NCI-H82 treated with DMSO at 0.1 percent for 48 hours (cell line): ENCODE data around the gene DIS3L2.
A peak's percentile ranks its signal among the peaks of the same experiment; 100 is the strongest.
"Not testable (repeated sequence)": the region's sequence is repeated elsewhere in the genome, so short reads cannot be mapped to it uniquely, and the experiment has no call there.

Source experiments
- DNase-seq: peaks from one replicate; lab custom pipeline; 2025; ENCODE audit not compliant: unreplicated experiment; lab: John Stamatoyannopoulos, UW

Gene DIS3L2

DNA sequence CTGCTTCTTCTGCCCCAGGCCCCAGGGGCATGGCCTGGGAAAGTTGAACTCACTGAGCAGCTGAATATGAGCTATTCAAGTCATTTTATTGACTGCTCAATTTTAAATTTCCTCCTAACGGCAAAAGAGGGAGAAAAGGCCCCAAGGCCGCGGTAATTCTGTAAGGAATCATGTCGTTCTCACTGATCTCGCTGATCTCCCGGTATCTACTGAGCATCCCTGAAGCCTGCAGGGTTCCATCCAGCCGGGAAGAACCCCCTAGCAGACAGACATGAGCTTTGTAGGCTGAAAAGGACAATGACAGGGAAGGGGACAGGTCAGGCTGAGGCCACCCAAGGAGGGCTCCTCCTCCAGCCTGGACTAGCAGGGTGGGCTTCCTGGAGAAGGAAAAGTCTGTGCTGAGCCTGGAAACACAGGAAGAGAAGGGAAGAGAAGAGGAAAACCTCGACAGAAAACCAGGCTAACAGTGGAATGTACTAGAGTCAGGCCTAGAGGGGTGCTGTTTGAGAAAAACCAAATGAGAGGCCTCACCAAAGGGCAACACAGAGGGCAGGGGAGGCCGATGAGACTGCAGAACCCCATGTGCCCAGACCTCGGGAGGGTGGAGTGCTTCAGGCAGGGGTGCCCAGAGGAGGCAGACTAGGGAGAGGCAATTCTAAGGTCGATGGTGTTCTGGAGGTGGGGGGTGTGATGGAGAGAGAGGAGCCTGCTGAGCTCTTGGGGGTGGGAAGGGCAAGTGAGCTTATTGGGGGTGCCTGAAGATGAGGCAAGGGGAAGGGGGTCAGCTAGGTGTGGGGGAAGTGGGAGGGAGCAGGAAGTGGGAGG is 32.4 kb upstream of the DIS3L2 start:
- DNase-seq: no peak

- DNase-seq: peak; percentile 63
Observed at GRCh38 chr2:231929961-231930592, 31.4 kb upstream of the DIS3L2 start.

DNA sequence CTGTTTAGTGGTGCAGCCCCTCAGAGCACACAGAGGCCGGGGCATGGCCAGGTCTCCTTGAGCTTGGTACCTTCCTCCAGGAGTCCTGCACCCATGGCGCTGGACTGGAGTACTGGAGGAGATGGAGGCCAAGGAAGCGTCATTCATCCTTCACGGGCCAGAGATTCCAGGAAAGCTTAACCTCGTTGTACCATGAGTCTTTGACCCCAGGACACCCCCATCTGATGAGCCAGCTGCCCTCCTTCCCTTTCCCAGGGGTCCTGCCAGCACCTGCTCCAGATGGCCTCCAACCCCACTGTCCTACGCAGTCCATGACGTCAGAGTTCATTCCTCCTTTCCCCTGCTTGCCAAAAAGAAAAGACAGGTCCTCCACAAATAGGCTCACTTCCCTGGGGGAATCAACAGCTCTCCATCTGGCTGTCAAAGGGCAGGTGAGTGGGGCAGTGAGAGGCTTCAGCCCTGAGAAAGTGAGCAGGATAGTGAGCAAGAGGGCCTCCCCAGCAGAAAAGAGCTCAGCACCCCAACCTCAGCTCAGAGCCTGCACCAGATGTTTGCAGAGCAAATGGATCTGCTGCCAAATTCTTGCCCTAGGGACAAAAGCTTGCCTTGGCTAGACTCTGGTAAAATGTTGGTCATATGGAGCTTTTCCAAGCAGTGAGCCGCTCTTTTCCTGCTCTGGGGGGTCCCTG is 30.8 kb upstream of the DIS3L2 start:
- no peak for DNase-seq

GRCh38 chr2:231931481-231931915 is 30.0 kb upstream of the DIS3L2 start:
- no peak for DNase-seq

DNA sequence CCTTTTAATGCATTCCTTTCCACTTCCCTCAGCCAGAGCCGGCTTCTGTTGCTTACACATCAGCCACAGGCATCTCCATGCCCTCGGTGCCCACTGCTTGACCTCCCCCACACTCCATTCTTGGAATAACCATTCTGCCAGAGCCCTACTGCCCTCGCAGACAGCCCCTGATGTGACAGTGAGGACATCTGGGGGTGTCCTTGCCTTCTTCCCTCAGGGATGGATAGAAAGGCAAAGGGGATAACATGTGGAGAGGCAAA is 28.9 kb upstream of the DIS3L2 start:
- no peak for DNase-seq

DNA sequence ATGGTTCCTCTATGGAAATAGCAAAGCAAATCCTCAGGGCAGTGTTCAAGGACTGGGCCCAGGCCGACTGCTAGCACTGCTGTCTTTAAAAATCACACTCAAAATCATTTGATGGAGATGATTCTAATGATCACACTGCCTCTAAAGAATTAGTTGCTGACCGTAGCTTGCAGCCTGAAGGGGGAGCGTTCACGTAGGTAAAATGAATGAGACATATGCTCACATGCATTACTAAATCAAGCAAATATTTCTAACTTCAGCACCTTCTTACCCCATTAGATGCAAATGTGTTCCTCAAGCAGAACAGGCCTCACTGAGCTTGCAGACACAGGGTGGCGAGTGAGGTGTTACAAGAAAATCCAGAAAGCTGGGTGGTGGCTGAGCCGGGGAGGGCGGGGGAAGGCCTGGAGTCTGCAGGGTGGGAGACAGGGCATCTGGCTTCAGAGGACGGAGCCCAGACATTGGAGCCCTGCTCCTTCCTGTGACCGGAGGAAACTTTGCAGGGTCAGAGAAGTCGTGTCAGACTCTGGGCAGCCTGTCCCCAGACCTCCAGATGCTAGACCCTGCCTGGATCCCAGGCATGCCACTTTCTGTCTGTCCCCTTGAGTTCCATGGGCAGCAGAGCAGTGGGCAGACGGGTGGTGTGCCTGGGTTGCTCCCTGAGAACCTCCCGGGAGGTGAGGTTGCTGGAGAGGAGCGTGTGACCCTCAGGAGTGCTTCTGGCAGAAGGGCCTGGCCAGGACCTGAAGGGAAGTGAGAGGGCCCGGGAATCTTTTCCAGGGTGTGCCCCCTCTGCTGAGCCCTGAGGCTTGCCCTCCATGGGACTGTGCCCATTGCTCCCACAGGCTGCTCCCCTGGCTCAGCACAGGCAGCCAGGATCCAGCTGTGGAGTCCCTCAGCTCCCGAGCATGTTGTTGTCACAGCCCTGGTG is 28.3 kb upstream of the DIS3L2 start:
- no peak for DNase-seq

- DNase-seq: no peak
Observed at GRCh38 chr2:231933916-231934401, 27.6 kb upstream of the DIS3L2 start.

GRCh38 chr2:231934441-231935206 is 26.9 kb upstream of the DIS3L2 start:
- no peak for DNase-seq

- DNase-seq: no peak
Observed at GRCh38 chr2:231935207-231935524, 26.3 kb upstream of the DIS3L2 start.

- no peak for DNase-seq
Observed at GRCh38 chr2:231935815-231936214, 25.7 kb upstream of the DIS3L2 start.

- no peak for DNase-seq
Observed at GRCh38 chr2:231936491-231936890, 25.0 kb upstream of the DIS3L2 start.

GRCh38 chr2:231937057-231937456 is 24.5 kb upstream of the DIS3L2 start:
- DNase-seq: no peak

GRCh38 chr2:231939022-231939421 is 22.5 kb upstream of the DIS3L2 start:
- DNase-seq: no peak

- no peak for DNase-seq
Observed at GRCh38 chr2:231940795-231941194, 20.7 kb upstream of the DIS3L2 start.

DNA sequence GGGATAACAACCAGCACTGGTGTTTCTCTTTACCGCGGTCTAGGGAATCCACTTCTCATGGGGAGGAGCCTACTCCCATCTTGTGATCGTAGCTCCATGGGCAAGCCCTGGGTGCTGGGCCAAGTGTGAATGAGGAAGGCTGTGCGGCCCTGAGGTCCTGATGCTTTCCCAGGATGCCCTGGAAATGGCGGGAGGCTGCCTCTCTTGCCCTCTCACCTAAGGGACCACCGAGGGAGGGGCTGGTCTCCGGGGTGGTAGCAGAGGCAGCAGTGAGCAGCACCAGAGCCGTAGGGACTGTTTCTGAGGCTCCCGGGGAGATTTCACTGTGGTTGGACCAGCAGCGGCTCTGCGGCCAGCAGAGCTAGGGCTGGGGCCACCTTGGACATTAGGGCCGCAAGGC is 19.8 kb upstream of the DIS3L2 start:
- no peak for DNase-seq

GRCh38 chr2:231942180-231942579 is 19.3 kb upstream of the DIS3L2 start:
- no peak for DNase-seq

DNA sequence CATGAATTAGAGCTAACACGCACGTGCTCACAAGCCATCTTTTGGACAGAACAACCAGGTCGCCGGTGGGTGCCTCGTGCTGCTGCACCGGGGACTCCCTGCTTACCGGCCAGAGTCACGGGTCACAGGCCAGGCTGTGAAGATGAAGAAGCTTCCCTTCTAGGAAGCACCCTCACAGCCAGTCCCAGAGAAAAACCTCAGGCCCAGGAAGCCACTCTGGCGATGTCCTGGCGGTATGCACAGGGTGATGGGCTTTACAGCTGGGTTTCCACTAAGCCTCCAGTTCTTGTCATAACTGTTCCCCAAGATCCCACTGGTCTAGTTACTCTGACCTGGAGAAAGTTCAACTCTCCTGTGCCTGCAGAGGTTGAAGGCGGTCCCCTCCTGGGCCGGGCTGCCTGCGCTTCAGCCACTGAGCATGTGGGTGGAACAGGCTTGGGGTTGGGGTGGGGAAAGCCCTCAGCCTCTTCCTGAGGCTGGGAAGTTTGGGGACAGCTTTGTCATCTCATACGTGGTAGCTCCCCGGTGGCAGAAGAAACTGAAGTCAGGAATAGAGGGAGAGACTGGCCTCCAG is 15.2 kb upstream of the DIS3L2 start:
- DNase-seq: no peak

- DNase-seq: not testable (repeated sequence)
Observed at GRCh38 chr2:231947112-231947511, 14.4 kb upstream of the DIS3L2 start.

GRCh38 chr2:231947694-231948093 is 13.8 kb upstream of the DIS3L2 start:
- no peak for DNase-seq

GRCh38 chr2:231951452-231952035 is 10.0 kb upstream of the DIS3L2 start:
- DNase-seq: no peak
